Nephron (organoid): ENCODE measurements around the gene PAPPA.

Source experiments
- H3K27ac Mint-ChIP-seq, 3 experiments: 2 replicates each; pipeline ENCODE4 v1.8.0; 2020; ENCODE audit warnings: mixed read lengths in 3 of 3, mild to moderate bottlenecking in 2 of 3, moderate library complexity in 1 of 3
- H3K27me3 Mint-ChIP-seq: 2 replicates; pipeline ENCODE4 v1.8.0; 2021; ENCODE audit warnings: low read depth, mild to moderate bottlenecking, moderate library complexity, mixed read lengths
- H3K36me3 Mint-ChIP-seq: 2 replicates; pipeline ENCODE4 v1.8.0; 2020; ENCODE audit warnings: low read depth, mixed read lengths
- H3K4me1 Mint-ChIP-seq: 2 replicates; pipeline ENCODE4 v1.8.0; 2020; ENCODE audit warnings: mixed read lengths
- H3K4me3 Mint-ChIP-seq, 3 experiments: 2 replicates each; pipeline ENCODE4 v1.8.0; 2020; ENCODE audit warnings: mild to moderate bottlenecking in 3 of 3, mixed read lengths in 3 of 3, moderate library complexity in 2 of 3
- H3K9me3 Mint-ChIP-seq: 2 replicates; pipeline ENCODE4 v1.8.0; 2020; ENCODE audit warnings: mixed read lengths
- TF ChIP-seq, protein P1 (sequence below), 3 experiments: fragments of 200-600 bp; sonication (generic); IDR thresholded peaks; one replicate each; pipeline ENCODE4 v1.5.0; 2021; ENCODE audit warnings: antibody characterized with exemption in 3 of 3; ENCODE audit not compliant: unreplicated experiment in 3 of 3

Gene PAPPA

DNA sequence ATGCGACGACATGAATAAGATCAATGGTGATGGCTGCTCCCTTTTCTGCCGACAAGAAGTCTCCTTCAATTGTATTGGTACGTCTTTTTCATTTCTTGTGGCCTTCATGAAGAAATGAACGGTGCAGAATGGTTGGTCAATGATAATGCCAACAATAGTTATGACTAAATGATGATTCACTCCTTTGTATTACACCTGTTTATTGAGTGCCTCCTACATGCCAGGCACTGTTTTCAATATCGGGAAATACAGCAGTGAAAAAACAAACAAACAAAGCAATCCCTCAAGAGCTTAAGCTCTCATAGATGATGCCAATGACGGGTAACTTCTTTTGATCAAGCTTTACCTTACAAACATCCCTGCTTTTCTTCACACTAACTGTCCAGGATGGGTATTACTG, 117.7 kb downstream of the PAPPA start:
- Mint-ChIP-seq H3K4me1 (peaks cover 19% of the 10 kb centered on the region), H3K27me3 (peaks cover 56% of the 10 kb centered on the region), H3K36me3 (peaks cover 7% of the 10 kb centered on the region), H3K4me3 (no peak overlapping the region), H3K27ac (no peak overlapping the region), H3K9me3 (peaks cover 3% of the 10 kb centered on the region)
- TF ChIP-seq, protein P1, sequence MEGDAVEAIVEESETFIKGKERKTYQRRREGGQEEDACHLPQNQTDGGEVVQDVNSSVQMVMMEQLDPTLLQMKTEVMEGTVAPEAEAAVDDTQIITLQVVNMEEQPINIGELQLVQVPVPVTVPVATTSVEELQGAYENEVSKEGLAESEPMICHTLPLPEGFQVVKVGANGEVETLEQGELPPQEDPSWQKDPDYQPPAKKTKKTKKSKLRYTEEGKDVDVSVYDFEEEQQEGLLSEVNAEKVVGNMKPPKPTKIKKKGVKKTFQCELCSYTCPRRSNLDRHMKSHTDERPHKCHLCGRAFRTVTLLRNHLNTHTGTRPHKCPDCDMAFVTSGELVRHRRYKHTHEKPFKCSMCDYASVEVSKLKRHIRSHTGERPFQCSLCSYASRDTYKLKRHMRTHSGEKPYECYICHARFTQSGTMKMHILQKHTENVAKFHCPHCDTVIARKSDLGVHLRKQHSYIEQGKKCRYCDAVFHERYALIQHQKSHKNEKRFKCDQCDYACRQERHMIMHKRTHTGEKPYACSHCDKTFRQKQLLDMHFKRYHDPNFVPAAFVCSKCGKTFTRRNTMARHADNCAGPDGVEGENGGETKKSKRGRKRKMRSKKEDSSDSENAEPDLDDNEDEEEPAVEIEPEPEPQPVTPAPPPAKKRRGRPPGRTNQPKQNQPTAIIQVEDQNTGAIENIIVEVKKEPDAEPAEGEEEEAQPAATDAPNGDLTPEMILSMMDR (IDR thresholded peaks at IDR 0.05; ENCODE audit: unreplicated experiment in 3 of 3) = no peak

DNA sequence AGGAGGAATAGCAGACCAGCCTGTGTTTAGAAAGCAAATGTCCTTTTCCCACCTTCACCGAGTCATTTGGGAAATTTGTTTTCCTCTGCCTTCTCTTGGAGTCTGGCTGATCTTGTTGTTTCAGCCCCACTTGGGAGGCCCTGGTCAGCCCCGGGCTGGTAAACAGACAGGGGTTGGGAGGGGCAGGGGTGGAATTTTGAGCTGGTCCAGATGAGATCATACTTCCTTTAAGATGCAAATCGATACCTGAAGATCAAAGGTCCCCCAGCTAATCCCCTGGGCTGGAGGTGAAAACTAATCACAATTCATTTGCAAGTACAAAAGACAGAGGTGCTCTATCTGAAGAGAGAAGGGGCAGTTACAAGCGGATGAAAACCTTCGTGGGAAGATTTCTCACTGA, 118.4 kb downstream of the PAPPA start:
- Mint-ChIP-seq H3K36me3 (peaks cover 5% of the 10 kb centered on the region), H3K27me3 (peaks cover 61% of the 10 kb centered on the region), H3K4me3 (no peak overlapping the region), H3K4me1 (peaks cover 25% of the 10 kb centered on the region), H3K27ac (peak overlapping the region in 1 of 3 experiments; percentile 42), H3K9me3 (peaks cover 3% of the 10 kb centered on the region)
- TF ChIP-seq, protein P1 (IDR thresholded peaks at IDR 0.05; ENCODE audit: unreplicated experiment in 3 of 3) = no peak

DNA sequence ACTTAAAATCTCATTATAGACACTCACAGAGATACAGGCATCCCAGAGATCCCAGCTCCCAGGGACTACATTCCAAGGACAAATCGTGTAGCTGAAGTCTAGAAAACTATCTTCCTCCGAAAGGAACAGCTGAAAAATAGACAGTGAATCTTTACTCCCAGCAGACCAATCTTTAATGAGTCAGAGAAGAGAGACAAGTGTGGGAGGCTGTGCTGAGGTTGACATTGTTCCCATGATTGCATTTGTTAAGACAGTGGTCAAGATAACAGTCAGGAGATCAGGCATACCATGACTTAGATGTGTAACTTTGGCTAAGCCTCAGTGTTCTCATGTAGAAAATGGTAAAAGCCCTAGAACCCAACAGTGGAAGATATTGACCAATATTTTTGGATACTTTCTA, 120.7 kb downstream of the PAPPA start:
- H3K9me3 Mint-ChIP-seq = peaks cover 3% of the 10 kb centered on the region
- peak overlapping the region in 2 of 3 experiments; percentile 54 to 83 for H3K27ac Mint-ChIP-seq
- H3K27me3 Mint-ChIP-seq = peaks cover 69% of the 10 kb centered on the region
- no peak overlapping the region for H3K4me3 Mint-ChIP-seq
- TF ChIP-seq, protein P1 (IDR thresholded peaks at IDR 0.05; ENCODE audit: unreplicated experiment in 3 of 3) = no peak
- peaks cover 3% of the 10 kb centered on the region for H3K36me3 Mint-ChIP-seq
- peaks cover 29% of the 10 kb centered on the region for H3K4me1 Mint-ChIP-seq

DNA sequence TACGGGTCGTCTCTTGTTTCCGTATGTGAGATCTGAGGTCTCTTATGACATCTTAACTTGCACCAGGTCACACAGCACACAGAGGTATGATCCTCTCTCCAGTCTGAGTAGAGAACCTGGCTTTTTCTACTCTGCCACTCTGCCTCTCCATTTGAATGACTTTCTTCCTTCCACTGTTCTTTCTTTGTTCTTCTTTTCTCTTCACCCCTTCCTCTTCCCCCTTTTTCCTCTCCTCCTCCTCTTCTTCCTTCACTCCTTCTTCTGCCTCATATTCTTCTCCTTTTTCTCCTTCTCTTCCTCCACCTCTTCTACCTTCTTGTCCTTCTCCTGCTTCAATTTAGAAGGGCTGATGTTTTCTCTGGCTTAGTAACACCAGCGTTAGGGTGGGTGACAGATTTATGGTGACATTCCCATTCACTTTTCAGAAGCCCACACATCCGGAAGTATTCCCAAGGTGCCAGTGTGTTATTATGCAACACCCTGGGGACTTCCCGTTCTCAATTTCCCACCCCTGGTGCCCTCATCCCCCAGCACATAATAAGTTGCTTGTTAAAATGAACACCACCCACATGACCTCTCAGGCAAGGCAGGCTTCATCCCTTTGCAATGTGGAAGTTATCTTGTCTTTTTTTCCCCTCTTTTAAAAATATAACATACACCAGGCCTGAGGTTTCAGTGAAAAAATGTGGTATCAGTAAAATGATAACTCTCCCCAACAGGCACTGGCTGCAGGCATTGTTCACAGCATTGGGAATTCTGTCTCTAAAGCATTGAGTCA, 122.0 kb downstream of the PAPPA start:
- Mint-ChIP-seq H3K4me1 (peaks cover 29% of the 10 kb centered on the region), H3K36me3 (peaks cover 3% of the 10 kb centered on the region), H3K27me3 (peaks cover 71% of the 10 kb centered on the region), H3K27ac (peak overlapping the region in 2 of 3 experiments; percentile 73 to 86), H3K4me3 (no peak overlapping the region), H3K9me3 (peaks cover 1% of the 10 kb centered on the region)
- TF ChIP-seq, protein P1 (IDR thresholded peaks at IDR 0.05; ENCODE audit: unreplicated experiment in 3 of 3) = no peak

DNA sequence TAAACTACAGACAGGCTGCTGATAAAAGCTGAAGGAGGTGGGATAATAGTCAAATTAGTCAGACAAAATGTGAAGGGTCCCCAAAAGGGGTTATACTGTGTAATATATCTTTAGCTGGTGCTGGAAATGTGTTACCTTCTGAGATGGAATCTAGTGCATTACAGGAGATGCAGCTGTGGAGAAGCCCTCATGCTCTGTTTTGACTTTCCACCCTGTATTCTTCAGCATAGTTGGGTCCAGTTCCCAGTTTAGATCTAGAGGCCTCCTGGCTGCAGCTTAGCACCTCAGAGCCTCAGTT, 122.6 kb downstream of the PAPPA start:
- Mint-ChIP-seq H3K4me3 (no peak overlapping the region), H3K36me3 (peaks cover 3% of the 10 kb centered on the region), H3K4me1 (peaks cover 29% of the 10 kb centered on the region), H3K27me3 (peaks cover 74% of the 10 kb centered on the region), H3K9me3 (no peaks in the 10 kb centered on the region), H3K27ac (peak overlapping the region in 2 of 3 experiments; percentile 73 to 86)
- TF ChIP-seq, protein P1 (IDR thresholded peaks at IDR 0.05; ENCODE audit: unreplicated experiment in 3 of 3) = no peak

DNA sequence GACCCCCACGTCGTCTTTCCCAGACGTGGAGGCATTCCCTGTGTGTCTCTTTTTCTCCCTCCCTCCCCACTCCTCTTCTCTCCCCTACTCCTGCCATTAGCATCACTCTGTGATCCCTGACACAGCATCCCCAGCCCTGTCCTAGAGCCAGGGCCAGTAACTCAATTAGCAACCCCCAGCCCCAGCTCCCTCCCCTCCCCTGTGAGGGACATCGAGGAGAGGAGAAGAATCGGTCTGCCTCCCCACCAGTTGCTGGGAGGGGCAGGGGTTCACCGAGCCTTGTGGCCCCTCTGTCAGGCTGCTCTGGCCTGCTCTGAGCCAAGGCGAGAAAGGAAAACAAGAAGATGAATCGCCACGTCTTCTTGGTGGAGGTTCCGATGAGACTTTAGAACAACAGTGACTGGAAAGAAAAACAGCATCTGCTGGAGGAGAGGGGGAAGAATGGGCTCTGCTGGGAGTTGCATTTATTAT, 123.1 kb downstream of the PAPPA start:
- Mint-ChIP-seq H3K36me3 (no peaks in the 10 kb centered on the region), H3K27me3 (peaks cover 74% of the 10 kb centered on the region), H3K4me3 (peak overlapping the region in 1 of 3 experiments; percentile 21), H3K4me1 (peaks cover 29% of the 10 kb centered on the region), H3K9me3 (no peaks in the 10 kb centered on the region), H3K27ac (peak overlapping the region; percentile 46 to 86 (median 73))
- TF ChIP-seq, protein P1 (IDR thresholded peaks at IDR 0.05; ENCODE audit: unreplicated experiment in 3 of 3) = no peak
